GM18870 (cell line): Measurements from ENCODE around the gene ZBTB16.

Source experiments
- ATAC-seq: cut with Tn5 transposase; IDR thresholded peaks from one replicate; pipeline ENCODE4 v1.9.1; 2021; ENCODE audit warnings: moderate library complexity; ENCODE audit not compliant: unreplicated experiment

The ZBTB16 gene

GRCh38 chr11:114253771-114254170 is 194.3 kb downstream of the ZBTB16 start:
- ATAC-seq, result no peak

DNA sequence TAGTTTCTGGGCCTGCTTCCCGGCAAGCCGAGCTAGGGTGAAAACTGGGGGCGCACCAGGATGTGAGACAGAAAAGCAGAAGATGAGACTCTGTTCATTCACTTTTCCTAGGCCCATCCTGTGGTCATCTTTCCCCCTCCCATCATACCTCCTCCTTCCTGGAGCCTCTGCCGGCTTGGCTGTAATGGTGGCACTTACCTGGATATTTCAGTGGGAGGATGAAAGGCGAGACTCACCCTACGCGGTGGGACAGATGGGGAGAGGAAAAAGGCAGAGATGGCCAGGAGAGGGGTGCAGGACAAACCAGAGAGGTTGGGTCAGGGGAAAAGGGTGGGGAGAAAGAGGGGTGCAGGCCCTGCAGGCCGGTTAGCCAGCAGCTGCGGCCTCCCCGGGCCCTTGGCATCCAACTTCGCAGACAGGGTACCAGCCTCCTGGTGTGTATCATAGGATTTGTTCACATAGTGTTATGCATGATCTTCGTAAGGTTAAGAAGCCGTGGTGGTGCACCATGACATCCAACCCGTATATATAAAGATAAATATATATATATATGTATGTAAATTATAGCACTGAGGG is 195.1 kb downstream of the ZBTB16 start:
- ATAC-seq, result no peak

DNA sequence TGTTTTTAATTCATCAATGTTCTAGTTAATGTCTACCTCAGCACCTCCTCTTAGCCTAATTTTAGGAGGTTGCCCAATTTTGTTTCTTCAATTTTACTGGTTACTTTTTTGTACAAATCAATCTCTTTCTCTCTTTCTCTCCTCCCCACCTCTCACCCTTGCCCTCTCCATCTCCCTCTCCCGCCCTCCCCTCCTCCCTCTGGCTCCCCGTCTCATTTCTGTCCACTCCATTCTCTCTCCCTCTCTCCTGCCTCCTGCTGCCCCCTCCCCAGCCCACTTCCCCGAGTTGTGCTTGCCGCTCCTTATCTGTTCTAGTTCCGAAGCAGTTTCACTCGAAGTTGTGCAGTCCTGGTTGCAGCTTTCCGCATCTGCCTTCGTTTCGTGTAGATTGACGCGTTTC is 195.8 kb downstream of the ZBTB16 start:
- no peak for ATAC-seq

- ATAC-seq, result no peak
Observed at GRCh38 chr11:114256176-114256966, 196.9 kb downstream of the ZBTB16 start.

DNA sequence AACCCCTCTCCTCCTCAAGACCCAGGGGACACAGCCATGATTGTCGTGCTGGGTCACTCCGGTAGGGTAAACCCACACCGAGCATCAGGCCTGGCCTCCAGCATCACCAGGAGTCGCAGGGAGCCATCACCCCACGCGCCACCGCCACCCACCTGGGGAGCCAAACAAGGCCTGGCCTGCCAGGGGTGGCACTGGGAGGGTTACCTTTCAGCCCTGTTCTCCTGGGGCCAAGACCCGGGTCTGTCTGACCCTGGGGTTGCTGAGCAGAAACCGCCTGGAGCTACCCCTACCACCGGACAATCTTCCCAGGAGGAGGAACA is 197.4 kb downstream of the ZBTB16 start:
- no peak for ATAC-seq

- no peak for ATAC-seq
Observed at GRCh38 chr11:114257621-114258558, 198.4 kb downstream of the ZBTB16 start.

GRCh38 chr11:114258696-114259095 is 199.2 kb downstream of the ZBTB16 start:
- no peak for ATAC-seq

DNA sequence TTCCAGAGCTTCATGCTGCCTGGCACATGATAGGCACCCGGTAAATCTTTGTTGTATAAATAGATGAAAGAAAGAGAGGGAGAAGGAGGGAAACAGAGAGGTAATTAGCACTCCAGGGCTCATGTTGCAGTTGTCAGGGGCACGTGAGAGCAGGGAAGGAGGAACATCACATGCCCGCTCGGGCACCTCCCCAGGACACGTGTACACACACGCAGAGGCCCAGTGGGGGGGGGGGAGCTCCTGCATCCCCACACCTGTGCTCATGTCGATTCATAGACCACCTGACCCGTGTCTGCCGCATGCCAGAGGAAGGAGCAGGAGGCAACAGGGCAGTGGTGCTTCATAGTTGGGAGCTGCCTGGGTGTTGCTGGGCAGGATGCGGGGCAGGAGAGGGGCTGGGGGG is 199.6 kb downstream of the ZBTB16 start:
- ATAC-seq, result no peak

GRCh38 chr11:114259551-114259983 is 200.1 kb downstream of the ZBTB16 start:
- no peak for ATAC-seq

- ATAC-seq, result no peak
Observed at GRCh38 chr11:114260077-114260476, 200.6 kb downstream of the ZBTB16 start.

GRCh38 chr11:114260483-114260882 is 201.0 kb downstream of the ZBTB16 start:
- no peak for ATAC-seq

DNA sequence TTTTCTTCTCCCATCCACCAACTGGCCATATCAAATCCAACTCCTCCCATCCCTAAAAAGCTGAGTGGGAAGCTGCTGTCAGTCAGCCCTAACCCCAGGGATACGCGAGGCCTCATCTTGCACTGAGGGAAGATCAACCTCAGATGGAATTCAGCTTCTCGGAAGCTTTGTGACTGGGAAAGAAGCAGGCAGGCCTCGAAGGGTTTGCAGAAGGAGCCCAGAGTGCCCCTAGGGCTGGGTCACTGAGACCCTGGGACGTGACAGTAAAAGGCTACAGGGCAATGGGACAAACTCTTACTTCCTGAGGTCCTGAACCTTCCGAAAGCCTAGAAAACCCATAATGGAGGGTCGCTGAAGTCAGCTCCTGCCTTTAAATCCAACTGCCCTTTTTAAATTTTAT is 202.3 kb downstream of the ZBTB16 start:
- no peak for ATAC-seq

DNA sequence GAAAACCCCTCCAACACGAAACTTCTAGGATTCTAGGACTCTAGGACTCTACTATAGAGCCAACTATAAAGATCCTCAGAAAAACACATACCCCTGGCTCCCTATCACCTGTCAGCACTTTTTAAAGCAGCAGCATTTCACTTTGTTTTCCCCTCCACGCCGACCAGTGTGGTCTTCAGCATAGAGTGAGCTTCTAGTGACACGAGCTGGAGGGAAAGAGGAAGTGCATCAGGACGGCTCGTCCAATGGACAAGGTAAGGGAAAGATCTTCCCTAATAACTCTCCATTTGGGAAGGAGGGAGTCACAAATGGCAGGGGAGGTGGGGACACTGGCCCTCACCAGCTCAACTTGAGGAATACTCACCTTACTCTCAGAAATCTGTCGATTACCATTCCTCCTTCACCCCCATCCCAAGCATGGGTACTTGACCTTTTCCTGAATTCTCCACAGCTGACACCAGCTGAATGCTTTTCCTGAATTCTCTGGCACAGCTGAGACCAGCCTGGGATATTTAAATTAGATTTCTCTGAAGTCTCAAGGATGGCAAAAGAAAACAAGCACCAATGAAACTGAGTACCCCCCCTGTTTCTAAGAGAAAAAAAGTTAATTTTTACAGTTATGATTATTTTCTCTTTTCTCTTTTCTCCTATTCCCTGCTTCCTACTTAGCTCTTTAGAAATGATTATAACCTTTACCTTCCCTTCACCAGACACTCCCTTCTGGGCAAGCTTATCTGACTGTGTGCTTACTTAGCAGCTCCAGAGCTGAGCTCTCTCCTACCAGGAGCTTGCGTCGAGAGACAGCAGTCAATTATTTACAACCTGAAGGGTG is 203.4 kb downstream of the ZBTB16 start:
- no peak for ATAC-seq

DNA sequence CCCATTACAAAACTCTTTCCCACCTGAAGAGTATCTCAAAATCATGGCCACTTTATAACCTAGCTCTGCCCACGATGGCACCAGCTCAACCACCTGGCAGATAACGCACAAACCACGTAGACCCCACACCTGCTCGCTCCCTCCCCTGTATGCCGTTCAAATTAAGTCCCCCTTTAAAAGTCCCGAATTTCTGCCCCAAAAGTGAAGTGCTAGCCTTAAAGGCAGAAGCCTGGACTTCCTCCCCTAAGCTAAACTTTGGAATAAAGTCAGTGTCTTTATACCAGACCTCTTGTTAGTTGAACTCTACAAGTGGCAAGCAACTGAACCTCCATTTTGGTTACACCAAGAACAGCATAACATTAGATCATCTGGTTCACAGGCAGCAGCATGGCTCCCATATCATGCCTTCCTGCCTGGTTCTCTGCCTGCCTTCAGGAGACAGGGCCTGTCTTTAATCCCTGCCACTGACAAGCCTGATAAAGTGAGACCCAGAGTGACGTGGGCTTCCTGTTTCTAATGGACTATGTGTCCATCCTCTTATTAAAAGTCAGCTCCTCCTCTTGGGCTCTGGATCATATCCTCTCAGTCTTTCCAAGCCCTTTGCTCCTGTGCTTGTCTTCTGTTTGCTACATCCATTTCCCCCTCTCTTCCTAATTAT is 204.1 kb downstream of the ZBTB16 start:
- ATAC-seq, result no peak

DNA sequence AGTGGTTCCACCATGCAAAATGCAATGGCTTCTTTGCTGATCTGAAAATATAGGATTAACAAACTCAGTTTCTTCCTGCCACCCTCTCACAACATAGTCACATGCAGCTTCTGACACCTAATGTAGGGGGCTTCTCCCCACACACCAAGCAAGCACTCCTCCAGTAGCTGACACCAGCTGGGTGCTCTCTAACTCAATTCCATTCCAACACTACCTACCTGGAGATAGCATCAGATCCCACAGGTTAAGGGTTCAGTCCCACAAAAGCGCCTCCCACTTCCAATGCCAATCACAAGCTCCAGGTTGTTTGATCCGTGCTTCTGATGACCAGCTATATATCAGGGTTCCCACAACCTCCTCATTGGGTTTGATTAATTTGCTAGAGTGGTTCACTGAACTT is 204.9 kb downstream of the ZBTB16 start:
- no peak for ATAC-seq

DNA sequence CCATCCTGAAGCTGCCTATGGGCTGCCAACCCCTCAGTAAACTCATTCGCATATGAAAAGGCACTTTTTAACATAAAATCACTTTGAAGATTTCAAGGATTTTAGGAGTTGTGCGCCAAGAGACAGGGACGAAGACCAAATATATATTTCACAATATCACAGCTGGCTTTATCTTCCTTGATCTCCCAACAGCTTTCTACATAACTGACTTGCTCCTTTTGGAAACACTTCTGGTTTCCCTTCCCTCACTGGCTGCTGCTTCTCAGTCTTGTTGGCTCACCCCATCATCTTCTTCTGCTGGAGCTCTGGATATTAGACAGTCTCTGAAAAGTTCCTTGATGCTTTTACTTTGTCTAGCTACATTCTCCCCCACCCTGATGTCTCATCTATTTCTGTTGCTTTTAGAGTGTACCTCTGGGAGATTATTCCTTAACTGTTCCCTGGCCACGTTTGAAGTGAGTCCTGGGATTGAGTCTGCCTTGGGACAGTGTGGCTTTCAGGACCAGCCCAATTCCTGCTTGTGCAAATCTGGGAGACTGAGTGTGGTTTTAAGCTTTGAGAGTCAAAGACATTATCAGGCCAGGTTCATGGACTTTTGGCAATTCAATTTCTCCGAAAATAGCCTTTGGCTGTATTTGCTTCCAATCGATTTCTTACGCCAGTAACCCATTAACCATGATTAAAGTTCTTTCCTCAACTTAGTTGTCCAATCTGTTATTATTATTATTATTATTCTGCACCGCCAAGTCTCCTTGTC is 205.8 kb downstream of the ZBTB16 start:
- no peak for ATAC-seq

DNA sequence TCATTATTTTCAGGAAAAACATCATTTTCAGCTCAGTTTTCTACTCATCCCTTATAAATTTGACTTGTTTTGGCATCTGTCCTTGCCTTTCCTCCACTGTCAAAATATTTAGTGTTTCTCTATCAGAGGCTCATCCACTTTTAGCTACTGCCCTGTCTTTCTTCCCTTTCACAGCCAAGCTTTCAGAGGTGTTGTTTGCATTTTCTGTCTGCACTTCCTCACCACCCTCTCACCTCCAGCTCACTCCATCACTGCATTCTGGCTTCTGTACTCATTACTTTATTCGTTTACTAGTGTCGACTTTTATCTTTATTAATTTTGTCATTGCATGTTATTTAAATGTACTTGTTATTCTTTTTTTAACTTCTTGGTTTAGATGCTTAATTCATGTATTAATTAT is 210.0 kb downstream of the ZBTB16 start:
- ATAC-seq, result no peak

- no peak for ATAC-seq
Observed at GRCh38 chr11:114270531-114271270, 211.2 kb downstream of the ZBTB16 start.

GRCh38 chr11:114271316-114271715 is 211.8 kb downstream of the ZBTB16 start:
- no peak for ATAC-seq
